Astrocyte of the hippocampus (primary cell): ENCODE measurements around the gene TNFRSF18.

ENCODE experiments used
- DNase-seq: peaks from one replicate; pipeline ENCODE4 v3.0.0; 2011; ENCODE audit warnings: low read depth, low spot score

TNFRSF18 gene

DNA sequence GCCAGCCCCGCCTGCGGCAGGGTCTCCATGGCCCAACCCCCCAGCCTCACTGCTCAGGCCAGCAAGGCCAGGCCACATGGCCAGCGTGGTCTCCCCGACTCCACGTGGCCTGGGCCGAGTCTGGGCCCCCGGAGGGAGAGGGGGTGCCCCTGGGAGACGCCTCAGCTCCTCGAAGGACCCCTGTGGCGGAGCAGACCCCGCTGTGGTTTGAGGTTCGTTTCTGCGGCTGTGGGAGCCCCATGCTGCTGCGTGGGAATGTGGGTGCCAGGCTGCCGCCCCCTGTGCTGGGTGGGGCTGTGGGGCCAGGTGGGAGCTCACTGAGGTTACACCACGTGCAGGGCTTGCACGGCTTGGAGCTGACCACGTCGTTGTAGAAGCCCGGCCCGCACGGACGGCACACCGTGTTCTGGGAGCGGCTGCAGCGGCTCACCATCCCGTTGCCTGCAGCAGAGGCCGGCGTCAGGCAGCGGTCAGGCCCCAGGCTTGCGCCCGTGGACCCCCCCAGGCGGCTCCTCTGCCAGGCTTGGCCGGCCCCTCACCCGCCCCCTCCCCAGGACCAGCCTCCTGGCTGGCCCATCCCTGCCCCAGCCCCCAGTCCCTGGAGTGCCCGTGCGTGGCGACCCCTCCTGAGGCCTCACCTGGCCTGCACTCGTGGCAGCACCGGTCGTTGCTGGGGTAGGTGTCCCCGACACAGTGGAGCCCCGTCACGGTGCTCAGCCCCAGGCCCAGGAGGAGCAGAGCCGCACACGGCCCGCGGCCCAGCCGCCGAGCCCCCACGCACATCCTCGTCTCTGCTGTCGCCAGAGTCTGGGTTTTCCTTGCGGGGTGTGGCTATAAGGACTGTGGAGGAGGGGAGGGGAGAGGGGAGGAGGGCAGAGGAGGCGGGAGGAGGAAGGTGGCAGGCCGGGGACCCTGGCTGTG is 7.2 kb upstream of the TNFRSF18 start, which contains the start of gene TNFRSF4:
TNFRSF4 (minus strand) TSS at position 809 of the 921 bp plus-strand sequence; CDS start at position 783, 26 bp downstream.
- DNase-seq: no peak

- no peak for DNase-seq
Observed at GRCh38 chr1:1212780-1213344, 6.5 kb upstream of the TNFRSF18 start.

DNA sequence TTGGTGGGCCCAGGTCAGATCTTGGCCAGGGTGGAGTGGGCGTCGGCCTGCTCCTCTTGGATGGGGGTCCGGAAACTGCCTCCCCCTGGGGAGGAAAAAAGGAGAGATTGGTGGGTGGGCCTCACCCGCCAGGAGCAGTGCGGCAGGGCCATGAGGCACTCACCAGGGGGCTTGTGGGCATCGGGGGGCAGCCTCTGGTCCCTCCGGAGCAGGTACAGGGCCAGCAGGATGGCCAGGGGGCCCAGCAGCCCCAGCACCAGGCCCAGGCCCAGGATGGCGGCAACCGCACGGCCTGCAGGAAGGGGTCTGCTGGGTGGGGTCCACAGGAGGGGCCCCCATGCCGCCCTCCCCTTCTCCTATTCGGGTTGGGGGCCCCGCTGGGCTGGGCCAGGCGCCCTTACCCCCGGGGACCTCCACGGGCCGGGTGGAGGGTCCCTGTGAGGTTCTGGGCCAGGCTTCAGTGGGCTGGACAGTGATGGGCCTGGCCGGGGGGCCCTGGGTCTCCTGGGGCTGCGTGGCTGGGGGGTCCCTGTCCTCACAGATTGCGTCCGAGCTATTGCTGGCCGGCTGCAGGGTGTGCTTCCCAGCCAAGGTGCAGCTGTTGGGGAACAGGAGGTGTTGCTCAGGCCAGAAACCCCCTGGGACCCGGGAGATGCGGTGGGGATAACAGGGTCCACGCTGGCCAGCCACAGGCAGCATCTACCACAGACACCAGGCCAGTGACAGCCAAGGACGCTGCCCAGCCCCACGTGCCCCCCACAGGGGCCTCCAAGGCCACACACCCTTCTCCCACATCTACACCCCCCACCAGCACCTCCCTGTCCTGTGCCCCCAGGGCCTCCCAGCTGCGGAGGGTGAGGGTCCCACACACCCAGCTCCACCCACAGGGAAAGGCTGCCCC is 5.4 kb upstream of the TNFRSF18 start:
- no peak for DNase-seq

DNA sequence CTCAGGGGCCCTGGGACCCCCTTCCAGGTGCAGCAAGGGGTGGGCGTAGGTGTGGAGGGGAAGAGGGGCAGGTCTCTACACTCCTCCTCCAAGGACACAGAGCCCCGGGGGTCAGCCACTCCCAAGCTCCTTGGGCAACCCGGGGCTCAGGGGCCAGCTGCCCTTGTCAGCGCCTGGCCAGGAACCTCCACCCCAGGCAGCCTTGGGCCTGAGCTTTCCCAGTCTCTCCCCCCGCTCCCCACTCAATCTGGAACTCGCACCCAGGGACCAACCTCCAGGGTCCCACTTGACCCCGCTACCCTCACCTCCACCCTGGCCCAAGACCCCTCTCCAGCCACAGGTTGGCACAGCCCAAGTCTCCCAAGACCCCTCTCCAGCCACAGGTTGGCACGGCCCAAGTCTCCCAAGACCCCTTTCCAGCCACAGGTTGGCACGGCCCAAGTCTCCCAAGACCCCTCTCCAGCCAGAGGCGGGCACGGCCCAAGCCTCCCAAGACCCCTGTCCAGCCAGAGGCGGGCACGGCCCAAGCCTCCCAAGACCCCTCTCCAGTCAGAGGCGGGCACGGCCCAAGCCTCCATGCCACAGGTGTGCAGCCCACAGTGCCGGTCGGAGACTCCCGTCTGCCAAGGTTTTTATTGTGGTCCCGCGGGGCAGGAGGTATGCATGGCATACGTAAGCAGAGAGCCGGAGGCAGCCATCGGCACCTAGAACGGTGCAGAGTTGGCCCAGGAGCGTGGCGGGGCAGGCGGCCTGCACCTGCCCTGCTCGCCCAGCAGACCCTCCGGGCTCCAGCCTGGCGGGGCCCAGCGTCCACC is 4.5 kb upstream of the TNFRSF18 start:
- DNase-seq: no peak

GRCh38 chr1:1208713-1209433 is 2.5 kb upstream of the TNFRSF18 start:
- no peak for DNase-seq

GRCh38 chr1:1207571-1207892 is 1.1 kb upstream of the TNFRSF18 start:
- DNase-seq: no peak

DNA sequence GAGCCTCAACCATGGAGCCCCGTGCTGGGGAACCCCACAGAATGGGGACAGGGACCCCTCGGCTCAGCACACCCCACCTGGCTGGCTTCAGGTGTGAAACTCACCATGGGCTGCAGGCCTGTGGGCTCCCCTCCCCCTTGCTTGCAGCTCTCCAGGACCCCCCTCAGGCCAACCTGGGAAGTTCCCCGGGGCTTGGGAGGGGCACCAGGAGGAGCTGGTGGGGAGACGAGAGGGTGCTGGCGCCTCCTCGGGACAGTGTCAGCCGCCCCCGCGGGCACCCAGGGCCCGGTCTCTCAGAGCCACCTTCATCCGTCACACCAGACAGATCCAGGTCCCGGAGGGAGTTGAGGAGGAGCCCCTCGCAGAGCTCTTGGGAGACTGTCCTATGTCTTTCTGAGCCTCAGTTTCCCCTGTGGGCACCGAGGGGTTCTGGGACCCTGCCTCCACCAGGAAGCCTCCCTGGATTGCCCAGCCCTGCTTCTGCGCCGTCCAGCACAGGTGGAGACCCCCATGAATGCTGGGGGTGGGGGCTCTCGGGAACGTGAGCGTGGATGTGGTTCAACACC is 657 bp upstream of the TNFRSF18 start:
- DNase-seq: no peak

DNA sequence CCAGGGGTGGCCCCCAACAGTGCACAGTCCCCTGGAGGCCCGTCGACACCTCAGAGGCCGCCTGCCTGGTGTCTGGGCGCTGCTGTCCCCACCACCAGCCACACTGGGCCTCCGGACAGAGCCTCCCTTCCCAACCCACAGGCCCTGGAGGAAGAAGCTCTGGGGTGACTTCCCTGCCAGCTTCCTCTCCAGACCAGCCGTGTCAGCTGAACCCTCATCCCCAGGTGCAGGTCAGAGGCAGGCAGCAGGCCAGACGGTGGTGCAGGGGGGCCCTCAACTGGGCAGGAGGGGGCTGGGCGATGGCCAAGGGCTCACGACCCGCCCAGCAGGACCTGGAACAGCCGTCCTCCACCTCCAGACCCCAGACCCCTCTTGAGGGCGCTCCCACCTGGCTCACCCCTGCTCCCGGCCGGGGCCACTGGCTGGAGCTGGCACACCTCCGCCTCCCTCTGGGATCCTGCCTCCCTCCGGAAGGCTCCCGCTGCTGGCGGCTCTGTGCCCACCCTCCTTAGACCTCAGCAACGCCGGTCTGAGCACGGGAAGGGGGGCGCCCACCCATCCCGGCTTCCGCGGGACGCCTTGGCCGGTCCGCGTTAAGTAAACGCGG is 520 bp downstream of the TNFRSF18 start:
- DNase-seq: no peak

DNA sequence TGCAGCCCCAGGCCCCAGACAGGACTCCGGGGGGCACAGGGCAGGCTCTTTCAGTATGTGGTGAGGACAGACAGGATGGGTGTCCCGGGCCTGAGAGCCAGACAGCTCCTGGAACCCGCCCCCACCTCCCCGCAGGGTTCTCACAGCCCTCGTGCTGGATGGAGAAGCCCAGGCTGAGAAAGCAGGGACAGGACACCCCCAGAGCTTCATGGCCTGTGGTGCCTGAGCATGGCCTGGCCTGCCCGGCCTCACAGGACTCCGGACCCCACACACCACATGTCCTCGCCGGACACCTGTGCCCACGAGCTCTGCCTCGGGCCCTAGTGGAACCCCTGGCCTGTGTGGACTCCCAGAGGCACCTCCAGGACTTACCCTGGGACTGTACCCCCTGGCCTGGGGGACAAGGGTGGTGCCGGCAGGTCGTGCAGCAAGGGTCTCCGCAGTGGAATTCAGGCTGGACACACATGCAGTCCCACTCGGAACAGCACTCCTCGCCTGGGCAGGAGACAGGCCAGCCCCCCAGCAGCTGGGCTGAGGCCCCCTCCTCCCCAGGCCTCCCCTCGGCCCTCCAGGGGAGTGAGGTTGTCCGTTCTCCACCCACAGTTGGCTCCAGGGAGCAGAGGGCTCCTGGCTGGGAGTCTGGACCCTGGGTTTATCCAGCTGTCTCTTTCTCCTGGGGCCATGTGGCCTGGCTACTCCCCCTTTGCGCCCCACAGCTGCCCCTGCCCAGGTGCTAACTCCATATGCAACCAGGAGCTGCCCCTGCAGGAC is 1.2 kb downstream of the TNFRSF18 start:
- no peak for DNase-seq

- DNase-seq: no peak
Observed at GRCh38 chr1:1204425-1204920, 1.9 kb downstream of the TNFRSF18 start.

- DNase-seq: no peak
Observed at GRCh38 chr1:1203561-1204424, 2.6 kb downstream of the TNFRSF18 start.

DNA sequence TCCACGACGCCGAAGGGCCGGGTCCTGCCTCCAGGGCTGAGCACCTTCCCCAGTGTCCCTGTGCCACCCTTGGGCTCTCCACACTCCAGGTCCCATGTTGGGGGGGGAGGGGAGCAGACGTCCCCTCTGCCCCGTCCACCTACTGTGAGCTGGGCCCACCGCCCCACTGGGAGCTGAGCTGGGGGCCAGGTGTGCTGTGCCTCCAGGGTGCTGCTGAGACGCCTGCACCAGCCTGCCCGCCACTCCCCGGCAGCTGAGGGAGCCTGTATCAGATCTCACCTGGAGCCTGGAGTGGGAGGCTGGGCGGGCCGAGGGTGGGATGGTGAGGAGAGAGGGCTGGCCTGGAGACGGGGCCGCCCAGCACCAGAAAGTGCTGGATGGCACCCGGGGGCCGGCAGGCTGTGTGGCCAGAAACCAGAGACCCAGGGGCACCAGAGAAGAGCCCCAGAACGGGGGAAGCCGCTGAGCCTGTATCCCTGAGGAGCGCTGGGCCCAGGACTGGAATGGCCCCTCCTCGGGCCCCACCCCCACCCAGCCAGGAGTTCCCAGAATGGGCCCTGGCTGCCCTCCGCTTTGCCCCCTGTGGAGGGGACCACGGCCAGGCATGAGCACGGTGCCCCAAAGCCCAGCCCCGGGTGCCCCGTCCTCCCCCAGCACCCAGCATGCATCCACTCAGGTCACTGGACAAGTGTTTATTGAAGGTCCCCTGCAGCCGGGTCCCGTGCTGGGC is 3.4 kb downstream of the TNFRSF18 start:
- DNase-seq: no peak

GRCh38 chr1:1200876-1201810 is 5.2 kb downstream of the TNFRSF18 start:
- DNase-seq: peak; percentile 76

DNA sequence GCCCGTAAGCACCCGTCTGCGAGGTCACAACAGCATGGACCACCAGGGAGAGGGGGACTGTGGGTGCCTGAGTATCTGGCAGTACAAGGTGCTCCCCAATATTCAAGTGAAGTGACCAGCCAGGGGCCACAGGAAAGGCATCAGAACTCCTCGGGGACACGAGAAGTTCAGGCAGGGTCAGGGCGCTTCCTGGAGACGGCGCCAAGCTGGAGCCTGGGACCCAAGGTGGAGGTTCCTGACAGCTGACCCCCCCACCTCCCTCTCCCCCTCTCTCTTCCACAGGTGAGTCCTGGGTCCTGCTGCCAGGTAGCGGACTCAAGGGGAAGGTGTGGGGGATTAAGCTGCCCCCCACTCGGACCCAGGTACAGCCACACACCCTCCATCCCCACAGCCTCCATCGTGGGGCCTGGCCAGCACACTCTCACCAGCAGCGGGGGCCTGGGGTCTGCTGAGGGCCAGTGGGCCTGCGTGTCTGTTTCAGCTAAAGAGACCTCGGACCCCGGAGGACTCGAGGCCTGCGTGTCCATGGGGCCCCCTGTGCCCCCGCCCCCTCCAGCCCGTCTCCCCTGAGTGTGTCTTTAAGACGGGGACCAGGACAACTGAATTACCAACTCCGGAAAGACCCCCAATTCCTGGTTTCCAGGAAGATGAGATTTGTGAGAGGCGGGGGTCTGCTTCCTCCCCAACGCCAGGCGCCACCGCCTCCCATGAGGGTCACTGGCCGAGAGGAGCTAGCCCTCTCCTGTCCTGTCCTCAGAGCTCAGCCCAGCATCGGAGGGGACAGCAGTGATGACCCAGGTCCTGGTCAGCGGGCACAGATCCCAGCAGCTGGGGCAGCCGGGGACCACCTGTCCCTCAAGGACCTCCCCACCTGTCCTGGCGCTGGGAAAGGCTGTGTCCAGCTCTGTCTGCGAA is 6.2 kb downstream of the TNFRSF18 start:
- no peak for DNase-seq
